Hindlimb muscle (tissue), 1 donor: ENCODE measurements around the gene ZBTB7C. TPM values are rescaled to one million over a fixed set of nuclear protein-coding genes. Genes with fewer than 3 reads are reported as not detected.

Source experiments
- DNase-seq: peaks from one replicate; pipeline ENCODE4 v3.0.0-alpha.2; 2013
- polyA plus RNA-seq: library from polyadenylated mRNA; unstranded; fragments of 120-200 nt; gene quantifications from one replicate; pipeline ENCODE4 v1.2.1, GENCODE V29; 2013; ENCODE audit not compliant: insufficient read length

Gene ZBTB7C
- polyA plus RNA-seq, 1 donor = 5.8 TPM

- no peak for DNase-seq
Observed at GRCh38 chr18:47985866-47986265, 423.3 kb downstream of the ZBTB7C start.

- no peak for DNase-seq
Observed at GRCh38 chr18:47984991-47985390, 424.2 kb downstream of the ZBTB7C start.

GRCh38 chr18:47983946-47984345 is 425.2 kb downstream of the ZBTB7C start:
- no peak for DNase-seq

GRCh38 chr18:47983055-47983454 is 426.1 kb downstream of the ZBTB7C start:
- DNase-seq = no peak

GRCh38 chr18:47981830-47982229 is 427.4 kb downstream of the ZBTB7C start:
- no peak for DNase-seq

- no peak for DNase-seq
Observed at GRCh38 chr18:47981320-47981719, 427.9 kb downstream of the ZBTB7C start.

- no peak for DNase-seq
Observed at GRCh38 chr18:47979611-47980200, 429.5 kb downstream of the ZBTB7C start.

- no peak for DNase-seq
Observed at GRCh38 chr18:47978603-47979002, 430.6 kb downstream of the ZBTB7C start.

- no peak for DNase-seq
Observed at GRCh38 chr18:47978141-47978540, 431.0 kb downstream of the ZBTB7C start.

Other genes with a start within 250 kb of the ZBTB7C start
- 47.1 TPM for gene CTIF, start 129.6 kb upstream of the ZBTB7C start, polyA plus RNA-seq